NCI-H2107 (cell line): Measurements from ENCODE around the gene CACNG8.
A peak's percentile ranks its signal among the peaks of the same experiment; 100 is the strongest.

ENCODE experiments used
- DNase-seq: peaks from one replicate; lab custom pipeline; 2025; lab: John Stamatoyannopoulos, UW

Gene CACNG8

GRCh38 chr19:53992815-53993214 is 30.1 kb downstream of the CACNG8 start:
- DNase-seq = no peak

DNA sequence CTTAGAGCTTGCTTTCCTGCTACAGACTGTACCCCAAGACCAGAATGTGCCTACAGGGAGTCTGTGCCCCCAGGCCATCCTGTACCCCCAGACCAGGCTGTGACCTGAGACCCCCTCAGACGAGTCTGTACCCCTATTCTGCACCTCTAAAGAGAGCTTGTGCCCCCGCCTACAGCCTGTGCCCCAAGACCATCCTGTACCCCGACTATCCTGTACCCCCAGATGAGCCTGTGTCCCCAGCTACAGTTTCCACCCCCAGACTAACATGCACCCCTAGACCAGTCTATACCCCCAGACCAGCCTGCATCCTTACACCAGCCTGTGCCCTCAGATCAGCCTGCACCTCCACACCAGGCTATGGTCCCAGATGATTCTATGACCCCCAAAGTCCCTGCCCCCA is 30.7 kb downstream of the CACNG8 start:
- DNase-seq = no peak

GRCh38 chr19:53994811-53995210 is 32.1 kb downstream of the CACNG8 start:
- no peak for DNase-seq

DNA sequence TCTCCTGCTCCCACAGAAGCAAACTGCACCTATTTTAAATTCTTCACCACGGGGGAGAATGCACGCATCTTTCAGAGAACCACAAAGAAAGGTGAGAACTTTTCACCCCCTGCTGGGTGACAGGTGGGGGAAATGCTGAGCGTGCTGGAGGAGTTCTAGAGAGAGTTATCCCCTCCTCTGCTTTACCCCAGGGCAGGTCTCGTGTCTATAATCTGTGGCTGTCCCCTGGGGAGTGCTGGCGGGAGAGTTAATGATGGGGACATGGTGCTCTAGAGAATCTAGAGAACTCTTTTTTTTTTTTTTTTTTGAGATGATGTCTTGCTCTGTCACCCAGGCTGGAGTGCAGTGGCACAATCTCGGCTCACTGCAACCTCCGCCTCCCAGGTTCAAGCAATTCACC is 35.5 kb downstream of the CACNG8 start:
- no peak for DNase-seq

DNA sequence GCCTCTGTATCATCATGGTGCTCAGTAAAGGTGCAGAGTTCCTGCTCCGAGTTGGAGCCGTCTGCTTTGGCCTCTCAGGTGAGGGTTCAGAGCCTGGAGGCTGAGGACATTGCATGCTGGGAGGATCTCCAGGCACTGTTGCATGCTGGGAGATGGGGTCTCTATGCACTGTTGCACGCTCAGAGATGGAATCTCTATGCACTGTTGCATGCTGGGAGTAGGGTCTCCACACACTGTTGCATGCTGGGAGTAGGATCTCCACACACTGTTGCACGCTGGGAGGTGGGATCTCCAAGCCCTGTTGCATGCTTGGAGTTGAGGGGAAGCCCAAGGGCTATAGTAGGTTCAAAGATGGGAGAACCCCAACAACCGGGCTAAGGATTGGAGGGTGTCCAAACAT is 37.0 kb downstream of the CACNG8 start:
- DNase-seq = no peak

DNA sequence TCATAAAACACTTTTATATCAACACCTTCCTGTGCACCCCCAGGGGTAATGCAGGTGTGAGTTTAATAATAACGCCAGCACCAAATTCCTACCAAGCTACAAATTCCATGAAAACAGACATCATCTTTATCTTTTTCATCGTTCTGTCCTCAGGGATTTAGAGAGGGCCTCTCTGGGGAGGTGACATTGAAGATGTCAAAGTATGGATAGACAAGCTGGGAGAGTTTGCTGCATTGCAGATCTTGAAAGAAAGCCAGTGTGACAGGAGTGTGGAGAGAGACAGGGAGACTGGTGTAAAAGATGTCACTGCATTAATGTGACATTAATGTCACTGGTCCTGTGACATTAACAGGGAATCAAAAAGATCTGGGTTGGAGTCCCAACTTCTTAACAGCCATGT is 38.8 kb downstream of the CACNG8 start:
- DNase-seq = no peak

DNA sequence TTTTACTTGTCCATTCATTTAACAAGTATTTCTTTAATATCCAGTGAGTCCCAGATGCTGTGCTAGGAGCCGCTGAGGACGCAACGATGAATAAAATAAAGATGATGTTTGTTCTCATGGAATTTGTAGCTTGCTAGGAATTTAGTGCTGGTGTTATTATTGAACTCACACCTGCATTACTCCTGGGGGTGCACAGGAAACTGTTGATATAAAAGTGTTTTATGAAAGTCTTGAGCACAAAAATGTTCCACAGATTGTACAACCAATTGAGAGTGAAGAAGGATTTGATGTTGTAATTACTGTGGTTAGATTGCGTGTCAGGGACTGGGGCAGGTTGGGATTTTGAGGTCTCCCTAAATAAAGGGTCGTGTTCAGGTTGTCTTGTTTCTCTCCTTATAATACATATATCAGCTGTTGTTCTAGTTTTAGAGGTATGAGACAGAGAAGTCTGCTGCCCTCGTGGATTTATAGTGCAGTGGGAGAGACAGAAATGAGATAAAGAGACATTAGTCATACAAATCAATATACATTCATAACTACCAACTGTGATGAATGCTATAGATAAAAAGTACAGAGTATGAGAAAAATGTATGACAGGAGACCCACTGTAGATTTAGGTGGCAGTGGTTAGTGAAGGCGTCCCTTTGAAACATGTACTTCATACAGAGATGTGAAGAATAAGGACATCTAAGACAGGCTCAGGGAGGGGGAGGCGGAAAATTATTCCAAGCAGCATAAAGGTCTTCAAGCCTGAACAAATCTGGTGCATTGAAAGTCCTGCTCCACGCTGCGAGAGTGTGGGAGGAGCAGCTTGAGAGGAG is 40.0 kb downstream of the CACNG8 start:
- no peak for DNase-seq

DNA sequence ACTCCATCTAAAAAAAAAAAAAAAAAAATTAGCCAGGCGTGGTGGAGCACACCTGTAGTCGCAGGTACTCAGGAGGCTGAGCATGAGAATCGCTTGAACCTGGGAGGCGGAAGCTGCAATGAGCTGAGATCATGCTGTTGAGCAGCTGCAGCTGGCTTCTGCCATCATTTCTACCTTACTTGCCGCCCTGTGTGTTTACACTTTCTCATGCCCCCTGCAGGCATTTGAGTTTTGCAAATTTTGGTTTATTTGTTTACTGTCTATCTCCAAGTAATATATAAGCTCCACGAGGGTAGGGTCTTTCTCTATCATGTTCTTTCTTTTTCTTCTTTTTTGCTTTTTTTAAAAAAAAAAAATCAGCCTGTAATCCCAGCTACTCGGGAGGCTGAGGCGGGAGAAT is 46.7 kb downstream of the CACNG8 start:
- no peak for DNase-seq

DNA sequence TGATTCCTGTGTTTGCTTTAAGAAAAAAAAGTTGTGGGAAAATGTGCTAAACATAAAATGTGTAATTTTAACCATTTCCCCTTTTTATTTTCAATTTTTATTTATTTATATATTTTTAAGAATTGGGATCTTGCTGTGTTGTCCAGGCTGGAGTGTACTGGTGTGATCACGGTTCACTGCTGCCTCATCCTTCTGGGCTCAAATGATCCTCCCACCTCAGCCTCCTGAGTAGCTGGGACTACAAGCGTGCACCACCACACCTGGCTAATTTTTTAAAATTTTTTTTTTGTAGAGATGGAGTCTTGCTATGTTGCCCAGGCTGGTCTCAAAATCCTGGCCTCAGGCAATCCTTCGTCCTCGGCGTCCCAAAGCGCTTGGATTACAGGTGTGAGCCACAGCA is 47.7 kb downstream of the CACNG8 start:
- DNase-seq = no peak

GRCh38 chr19:54011507-54012211 is 48.9 kb downstream of the CACNG8 start:
- no peak for DNase-seq

GRCh38 chr19:54013866-54014265 is 51.1 kb downstream of the CACNG8 start:
- no peak for DNase-seq

DNA sequence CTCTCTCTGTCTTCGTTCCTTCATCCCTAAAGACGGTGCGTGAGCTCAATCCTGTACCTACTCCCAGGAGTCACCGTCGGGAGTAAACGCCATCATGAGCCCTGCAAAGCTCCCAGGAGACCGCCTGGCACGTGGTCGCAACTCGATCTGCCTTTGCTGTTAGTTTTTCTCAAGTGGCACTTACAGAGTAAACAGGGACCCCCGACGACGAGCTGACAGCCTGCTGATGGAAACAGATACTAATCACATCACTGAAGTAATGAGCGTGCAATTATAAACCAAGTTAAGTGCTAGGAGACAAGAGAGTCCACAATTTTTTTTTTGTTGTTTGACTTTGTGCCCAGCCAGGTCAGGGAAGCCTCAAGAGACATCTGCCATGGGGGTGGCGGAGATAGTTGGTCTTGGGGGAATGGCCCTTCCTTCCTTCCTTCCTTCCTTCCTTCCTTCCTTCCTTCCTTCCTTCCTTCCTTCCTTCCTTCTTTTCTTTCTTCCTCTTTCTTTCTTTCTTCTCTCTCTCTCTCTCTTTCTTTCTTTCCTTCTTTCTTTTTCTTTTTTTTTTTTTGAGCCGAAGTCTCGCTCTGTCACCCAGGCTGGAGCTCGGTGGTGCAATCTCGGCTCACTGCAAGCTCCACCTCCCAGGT is 52.3 kb downstream of the CACNG8 start:
- DNase-seq = no peak

- DNase-seq = no peak
Measured at GRCh38 chr19:54017261-54017660, 54.5 kb downstream of the CACNG8 start.

DNA sequence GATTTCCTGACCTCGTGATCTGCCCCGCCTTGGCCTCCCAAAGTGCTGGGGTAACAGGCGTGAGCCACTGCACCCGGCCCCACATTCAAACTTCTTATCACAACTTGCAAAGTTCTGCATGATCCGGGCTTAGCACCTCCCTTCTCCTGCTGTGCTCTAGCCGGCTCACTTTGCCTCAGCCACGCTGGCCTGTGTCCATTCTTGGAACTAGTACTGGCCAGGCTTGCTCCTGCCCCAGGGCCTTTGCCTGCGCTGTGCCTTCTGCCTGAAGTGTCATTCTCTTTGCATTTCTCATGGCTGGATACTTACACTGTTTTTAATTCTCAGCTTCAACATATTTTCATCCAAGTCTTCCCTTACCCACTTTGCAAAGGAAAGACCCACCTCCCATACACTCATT is 58.6 kb downstream of the CACNG8 start:
- no peak for DNase-seq

- no peak for DNase-seq
Measured at GRCh38 chr19:54021932-54022331, 59.2 kb downstream of the CACNG8 start.

- DNase-seq = no peak
Measured at GRCh38 chr19:54023191-54023590, 60.5 kb downstream of the CACNG8 start.

DNA sequence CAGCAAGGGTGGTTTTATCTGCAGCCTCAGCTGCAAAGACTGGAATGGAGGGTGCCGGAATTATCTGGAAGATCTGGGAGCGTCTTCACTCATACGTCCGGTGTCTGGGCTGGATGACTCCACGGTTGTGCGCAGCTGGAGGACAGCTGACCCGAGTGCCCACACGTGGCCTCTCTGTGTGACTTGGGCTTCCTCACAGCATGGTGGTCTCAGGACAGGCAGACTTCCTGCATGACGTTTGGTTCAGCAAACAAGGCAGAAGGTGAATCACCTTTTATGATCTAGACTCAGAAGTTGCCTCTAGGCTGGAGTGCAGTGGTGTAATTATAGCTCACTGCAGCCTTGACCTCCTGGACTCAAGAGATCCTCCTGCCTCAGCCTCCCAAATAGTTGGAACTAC is 61.9 kb downstream of the CACNG8 start:
- DNase-seq = no peak

DNA sequence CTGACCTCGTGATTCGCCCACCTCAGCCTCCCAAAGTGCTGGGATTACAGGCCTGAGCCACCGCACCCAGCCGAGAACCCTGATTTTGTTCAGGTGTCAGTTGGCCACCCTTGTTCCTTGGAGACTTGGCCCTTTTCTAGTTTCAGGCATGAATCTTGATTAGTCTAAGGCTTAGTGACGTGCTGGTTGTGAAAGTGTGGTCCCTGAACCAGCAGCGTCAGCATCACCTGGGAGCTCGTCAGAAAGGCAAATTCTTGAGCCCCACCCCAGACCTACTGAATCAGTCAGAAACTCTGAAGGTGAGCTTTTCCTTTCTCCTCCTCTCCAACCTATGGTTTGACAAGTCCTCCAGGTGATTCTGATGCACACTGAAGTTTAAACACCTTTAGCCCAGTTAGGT is 63.9 kb downstream of the CACNG8 start:
- no peak for DNase-seq

- DNase-seq = no peak
Measured at GRCh38 chr19:54029301-54029700, 66.6 kb downstream of the CACNG8 start.

GRCh38 chr19:54029930-54030490 is 67.3 kb downstream of the CACNG8 start:
- DNase-seq = peak; percentile 8

DNA sequence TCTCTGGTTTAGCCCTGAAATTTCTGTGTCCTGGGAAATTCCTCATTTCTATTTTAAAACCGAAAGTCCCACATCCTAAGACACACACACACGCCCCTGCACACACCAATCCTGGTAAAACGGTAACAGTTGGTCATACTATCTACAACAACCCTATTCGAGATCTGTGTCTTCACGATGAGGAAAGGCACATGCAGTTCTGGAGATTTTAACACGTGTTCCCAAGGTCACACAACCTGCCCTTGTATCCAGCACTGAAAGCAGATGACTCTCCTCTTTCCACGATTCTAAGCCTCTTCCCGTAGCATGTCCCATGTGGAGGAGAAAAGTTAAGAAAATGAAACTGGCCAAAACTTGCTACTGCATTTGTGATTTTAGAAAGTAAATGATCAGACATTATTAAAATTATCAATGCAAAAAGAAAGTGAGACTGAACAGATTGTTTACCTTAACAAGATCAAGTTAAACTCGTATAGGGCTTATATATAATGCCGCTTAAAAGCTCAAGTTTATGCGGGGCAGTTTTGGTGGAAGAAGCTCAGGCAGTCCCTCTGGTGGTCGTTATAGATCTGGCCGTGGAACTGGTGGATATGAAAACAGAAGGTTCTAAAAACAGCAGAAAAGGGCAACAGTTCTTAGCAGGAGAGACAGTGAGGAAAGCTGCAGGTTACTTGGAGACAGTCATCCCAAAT is 68.3 kb downstream of the CACNG8 start:
- no peak for DNase-seq
